Measurements from ENCODE around the gene YBX2.
A peak's percentile ranks its signal among the peaks of the same experiment; 100 is the strongest.
"Not testable (repeated sequence)": the region's sequence is repeated elsewhere in the genome, so short reads cannot be mapped to it uniquely, and the experiment has no call there.

Gene YBX2

DNA sequence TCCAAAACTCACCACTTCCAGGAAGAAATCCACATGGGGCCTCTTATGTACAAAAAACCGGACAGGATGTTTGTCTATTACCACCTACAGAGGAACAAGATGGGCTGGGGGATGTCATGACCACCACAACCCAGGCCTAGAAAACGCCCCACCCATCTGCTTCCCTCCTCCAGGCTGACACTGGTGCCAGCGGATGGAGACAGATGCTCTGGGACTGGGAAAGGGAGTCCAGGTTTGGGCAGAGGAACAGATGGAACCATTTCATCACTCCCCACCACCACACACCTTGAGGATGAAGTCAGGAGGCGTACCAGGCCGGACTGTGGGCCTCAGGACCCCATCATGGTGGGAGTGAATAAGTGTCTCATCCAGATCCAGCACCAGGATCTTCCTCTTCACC lies 47.7 kb downstream of the YBX2 start:
- no peak for DNase-seq (ENCODE audit: low read depth in 2 of 2)

DNA sequence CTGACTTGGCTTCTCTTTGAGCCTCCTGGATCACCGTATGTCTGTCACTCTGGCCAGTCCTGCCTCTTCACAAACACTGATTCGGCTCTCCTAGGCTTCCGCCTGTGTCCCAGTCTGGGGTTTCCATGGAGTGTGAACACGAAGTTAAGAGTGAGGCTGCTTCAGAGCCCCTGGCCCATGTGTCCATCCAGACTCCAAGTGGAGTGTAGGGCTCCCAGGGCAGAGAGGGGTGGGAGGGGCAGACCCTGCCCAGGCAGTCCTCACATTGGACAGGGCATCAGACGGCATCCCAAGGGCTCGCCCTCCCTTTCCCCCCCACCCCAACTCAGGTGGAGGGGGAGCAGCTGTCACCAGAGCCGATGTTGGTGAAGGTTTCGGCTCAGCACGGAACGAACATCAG lies 50.6 kb downstream of the YBX2 start:
- not testable (repeated sequence) for DNase-seq (ENCODE audit: low read depth in 2 of 2)

DNA sequence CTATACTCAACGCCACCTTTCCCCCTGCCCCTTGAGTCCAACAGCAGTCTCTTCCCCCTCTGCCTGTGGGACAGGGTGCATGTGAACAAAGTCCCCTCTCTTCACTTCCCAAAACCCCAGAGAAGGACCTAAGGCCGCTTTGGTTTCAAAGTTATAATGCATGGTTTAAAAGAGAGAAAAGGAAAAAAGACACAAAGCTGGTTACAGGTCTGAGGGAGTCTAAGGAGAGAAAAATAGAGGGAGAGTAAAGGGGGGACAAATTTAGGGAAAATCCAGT lies 51.0 kb downstream of the YBX2 start:
- DNase-seq (ENCODE audit: low read depth in 2 of 2) = no peak

DNA sequence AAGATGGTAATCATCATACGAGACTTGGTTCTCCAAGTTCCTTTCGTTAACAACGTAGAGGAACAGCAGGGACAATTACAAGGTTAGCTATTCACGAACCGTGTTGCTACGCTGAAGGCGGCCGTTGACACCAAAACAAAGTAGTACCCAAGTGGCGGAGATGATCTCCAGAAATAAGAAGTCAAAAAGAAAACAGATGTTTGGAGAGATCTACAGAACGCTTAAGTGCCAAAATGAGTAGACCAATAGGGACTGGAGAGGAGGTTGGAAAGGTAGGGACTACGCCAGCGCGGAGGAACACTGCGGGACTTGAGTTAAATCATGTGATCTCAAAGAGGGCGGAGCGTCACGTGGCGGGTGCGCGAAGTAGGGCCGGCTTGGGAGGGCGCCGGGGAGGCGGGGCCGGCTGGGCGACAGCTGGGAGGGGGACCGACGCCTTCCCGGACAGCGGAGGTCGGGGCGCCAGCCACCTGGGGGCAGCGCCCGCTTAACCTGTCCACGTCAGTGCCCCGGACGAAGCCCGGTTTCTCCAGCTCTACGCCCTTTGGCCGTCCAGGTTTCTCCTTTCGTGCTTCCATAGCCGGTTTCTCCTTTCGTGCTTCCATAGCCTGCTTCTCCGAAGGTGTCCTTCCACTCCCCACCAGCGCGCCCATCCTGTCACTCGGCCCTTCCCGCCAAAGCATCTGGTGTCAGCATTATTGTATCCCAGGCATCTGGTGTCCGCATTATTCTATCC lies 51.6 kb downstream of the YBX2 start:
- peak; percentile 90 to 92 for DNase-seq (ENCODE audit: low read depth in 2 of 2)

DNA sequence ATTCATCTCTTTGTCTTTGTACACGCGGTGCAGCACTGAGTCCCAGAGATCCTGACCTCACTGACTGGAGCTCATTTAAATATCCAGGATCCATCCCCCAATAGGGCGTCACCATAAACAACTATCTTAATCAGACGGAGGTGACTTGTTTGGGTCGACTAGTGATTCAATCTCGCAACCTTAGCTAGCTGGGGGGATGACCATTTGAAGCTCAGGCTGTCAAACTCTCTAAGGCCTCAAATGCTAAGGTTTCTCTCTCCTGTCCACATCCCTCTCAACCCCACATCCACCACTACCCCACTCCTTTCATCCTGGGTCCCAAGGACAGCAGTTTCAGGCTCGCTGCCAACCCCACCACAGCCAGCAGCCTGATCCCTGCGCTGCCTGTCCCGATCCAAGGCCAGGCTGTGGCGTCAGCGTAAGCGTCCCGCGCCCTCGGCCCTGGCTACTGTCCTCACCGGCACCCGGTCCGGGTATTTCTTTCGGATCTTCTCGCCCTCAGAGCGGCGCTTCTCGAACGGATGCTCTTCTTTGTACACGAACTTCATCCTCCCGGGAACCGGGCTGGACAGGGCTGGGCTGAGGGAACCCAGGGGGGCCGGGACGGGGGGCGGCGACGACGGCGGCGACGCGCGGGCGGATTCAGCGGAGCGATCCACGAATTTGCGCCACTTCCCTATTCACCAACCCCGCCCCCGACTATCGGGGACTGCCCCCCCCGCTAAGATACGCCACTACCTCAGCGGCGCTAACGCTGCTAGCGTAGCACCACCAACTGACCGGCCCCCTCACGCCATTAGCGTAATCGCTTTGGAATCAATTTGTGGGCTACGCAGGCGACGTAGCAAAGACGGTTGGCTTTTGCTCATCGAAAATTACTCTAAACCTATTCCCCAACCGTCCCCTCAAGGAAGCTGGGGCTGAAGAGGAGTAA lies 52.4 kb downstream of the YBX2 start, which contains the start of gene GABARAP:
TSS of gene GABARAP (minus strand) at position 667 of the 934 bp plus-strand sequence. CDS start at position 548, 119 bp downstream.
- peak; percentile 81 to 84 for DNase-seq (ENCODE audit: low read depth in 2 of 2)

DNA sequence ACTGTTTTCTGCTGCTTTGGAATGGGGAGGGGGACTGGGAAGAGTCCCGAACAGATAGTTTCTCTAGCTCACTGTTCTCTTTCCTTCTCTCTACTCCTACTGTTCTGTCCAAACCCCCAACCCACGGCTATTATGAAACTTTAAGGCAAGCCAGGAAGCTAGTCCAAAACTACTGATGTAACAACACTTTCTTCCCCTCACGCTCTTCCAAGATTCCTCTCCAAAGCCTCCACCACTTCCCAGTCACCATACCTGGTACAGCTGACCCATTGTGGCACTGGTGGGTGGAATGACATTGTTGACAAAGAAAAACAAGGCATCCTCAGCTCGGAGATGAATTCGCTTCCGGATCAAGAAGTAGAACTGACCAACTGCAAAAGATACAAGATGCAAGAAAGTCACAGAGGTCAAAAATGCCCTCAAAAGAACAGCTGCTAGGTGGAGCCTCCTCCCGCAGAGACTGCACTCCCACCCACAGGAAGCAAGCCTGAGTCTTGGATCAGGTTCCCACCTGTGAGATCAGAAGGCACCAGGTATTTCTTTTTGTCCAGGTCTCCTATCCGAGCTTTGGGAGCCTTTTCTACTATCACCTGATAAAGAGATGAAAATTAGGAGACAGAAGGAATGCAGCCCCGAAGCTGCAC lies 53.2 kb downstream of the YBX2 start:
- no peak for DNase-seq (ENCODE audit: low read depth in 2 of 2)

DNA sequence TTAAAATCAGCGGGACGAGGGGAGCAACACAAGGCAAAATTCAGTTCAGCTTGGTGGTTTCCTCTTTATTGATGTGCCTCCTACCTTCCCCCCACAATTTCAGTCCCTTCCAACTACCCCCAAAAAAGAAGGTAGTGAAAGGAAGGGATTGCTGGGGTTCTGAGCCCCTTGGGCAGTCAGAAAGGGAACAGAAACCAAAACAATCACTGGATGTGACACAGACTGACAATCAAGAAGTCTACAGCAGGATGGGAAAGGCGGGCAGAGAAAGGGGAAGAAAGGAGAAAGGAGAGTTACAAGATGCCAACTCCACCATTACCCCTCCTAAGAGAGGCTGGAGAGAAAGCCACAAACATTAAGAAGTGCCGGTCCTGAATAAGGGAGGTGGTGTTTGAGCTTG lies 54.1 kb downstream of the YBX2 start:
- DNase-seq (ENCODE audit: low read depth in 2 of 2) = no peak

DNA sequence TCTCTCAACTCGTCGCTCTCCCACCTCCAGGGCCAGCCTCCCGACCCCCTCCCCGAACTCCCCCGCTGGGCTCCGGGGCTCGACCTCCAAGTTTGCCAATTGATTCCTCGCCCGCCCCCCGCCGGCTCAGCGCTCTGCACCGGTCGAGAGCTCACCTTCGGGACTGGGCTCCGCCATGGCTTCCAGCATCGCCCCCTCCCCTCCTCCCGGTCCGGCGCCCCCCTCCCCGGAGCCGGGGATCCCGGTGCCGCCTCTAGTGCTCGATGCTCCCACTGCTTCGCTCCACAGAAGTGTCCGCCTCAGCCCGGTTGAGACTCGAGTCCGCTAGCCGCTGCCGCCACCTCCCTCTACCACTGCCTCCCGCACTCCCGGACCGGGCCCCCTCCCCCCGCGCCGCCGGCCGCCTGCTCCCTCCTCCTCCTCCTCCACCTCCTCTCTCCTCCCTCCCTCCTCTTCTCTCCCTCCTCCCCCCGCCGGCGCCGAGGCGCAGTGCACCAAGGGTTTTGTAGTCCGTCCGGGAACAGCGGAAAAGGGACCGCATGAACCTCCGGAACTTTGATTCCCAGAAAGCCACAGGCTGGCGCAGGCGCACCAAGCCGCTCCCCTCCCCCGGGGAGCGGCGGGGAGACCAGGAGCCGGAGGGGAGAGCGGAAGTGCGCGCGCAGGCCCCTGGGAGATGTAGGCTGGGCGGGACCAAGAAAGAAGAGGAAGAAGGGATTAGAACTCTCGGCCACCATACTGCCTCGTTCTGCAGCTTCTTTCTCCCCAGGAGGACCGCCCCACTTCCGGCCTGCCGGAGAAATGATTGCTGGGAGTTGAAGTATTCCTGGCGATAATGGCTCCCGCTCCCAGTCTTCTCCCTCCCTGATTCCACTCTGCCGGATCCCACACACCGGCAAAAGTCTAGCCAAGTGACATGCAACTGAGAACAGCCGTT lies 55.1 kb downstream of the YBX2 start, which contains the start of gene PHF23:
TSS of gene PHF23 (minus strand) at position 367 of the 937 bp plus-strand sequence. CDS start at position 189, 178 bp downstream.
- DNase-seq (ENCODE audit: low read depth in 2 of 2) = peak; percentile 99

DNA sequence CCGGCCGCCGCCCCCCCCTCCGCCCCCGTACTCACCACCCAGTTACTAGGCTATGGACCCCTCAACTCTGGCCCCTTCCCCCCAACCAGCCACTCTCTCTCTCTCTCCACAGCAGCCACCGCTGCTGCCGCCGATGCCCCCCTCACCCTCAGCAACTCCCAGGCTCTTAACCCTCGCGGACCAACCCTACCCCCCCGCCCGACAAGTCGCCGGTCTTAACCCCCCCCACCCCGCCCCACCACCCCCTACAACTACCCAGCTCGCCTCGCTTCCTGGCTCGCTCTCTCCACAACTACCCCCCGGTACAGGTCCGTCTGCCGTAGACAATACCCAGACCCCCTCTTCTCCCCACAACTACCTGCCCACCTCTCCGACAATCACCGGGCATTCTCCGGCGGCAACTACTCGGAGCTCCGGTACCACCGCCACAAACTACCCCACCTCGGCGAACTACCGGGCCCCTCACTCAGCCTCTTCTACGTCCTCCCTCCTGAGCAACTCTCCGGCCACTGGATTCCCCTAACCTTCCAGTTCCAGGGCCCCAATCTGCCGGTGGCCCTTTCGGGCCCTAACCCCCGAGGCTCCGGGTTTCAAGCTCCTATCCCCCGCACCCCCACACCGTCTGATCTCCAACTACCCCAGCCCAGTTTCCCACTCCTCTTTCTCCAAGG lies 55.9 kb downstream of the YBX2 start:
- DNase-seq (ENCODE audit: low read depth in 2 of 2) = no peak
